Measurements from ENCODE around the gene ASXL2.
"Not testable (repeated sequence)": the region's sequence is repeated elsewhere in the genome, so short reads cannot be mapped to it uniquely, and the experiment has no call there.

The ASXL2 gene

DNA sequence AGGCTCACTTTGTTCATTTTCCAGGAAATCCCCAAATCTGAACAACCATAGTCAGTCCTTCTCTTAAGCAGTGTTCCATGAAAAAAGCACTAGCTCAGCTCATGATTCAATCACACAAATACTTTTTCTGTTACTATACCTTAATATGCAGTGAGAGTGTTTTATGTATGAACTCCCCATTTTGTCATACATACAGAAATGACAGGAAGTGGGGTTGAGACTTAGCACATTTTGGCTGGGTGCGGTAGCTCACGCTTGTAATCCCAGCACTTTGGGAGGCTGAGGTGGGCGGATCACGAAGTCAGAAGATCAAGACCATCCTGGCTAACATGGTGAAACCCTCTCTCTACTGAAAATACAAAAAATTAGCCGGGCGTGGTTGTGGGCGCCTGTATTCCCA is 149.7 kb downstream of the ASXL2 start:
- no peak for DNase-seq

GRCh38 chr2:25726522-25726921 is 151.8 kb downstream of the ASXL2 start:
- DNase-seq = peak; percentile 59

DNA sequence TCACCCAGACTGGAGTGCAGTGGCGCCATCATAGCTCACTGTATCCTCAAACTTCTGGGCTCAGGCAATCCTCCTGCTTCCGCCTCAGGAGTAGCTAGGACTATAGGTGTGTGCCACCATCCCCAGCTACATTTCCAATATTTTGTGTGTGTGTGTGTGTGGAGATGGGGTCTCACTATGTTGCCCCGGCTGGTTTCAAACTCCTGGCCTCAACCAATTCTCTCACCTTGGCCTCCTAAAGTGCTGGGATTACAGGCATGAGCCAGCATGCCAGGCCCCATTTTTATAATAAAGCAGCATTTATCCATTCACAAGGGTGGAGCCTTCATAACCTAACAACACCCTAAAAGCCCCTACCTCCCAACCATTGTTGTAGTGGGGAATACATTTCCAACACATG is 152.4 kb downstream of the ASXL2 start:
- DNase-seq = no peak

DNA sequence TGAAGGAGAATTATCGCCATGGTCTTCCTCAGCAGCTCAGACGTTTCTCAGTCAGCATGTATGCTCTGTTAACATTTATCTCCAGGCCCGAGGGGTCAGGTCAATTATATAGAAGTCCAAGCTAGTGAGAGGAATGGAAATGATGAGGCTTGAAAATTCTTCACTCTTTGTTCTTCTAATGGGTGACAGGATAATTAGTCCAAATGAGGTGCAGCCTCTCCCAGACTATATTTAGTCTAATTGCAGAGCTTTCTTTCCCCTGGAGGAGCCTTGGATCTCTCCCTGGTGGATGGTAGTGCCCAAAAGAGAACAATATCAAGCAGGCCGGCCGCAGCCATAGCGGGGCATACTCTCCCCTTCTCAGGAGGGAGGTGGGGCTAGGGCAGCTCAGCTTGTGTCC is 153.5 kb downstream of the ASXL2 start:
- no peak for DNase-seq

DNA sequence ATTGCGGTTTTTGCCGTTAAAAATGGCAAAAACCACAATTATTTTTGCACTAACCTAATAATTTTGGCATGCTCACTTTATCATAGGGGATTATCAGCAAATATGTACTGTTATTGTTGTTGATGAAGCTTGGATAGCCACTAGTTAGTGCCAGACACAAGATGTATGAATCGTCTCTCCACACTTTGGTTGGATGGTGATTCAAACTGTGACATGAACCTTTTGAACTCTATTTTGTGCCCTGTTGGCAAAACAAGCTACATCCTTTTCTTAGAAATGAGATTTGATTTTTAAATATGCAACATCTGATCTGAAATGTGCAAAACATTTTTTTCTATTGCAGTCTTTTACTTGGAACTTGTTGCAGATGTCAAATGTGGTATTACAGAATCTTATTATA is 156.1 kb downstream of the ASXL2 start:
- no peak for DNase-seq

DNA sequence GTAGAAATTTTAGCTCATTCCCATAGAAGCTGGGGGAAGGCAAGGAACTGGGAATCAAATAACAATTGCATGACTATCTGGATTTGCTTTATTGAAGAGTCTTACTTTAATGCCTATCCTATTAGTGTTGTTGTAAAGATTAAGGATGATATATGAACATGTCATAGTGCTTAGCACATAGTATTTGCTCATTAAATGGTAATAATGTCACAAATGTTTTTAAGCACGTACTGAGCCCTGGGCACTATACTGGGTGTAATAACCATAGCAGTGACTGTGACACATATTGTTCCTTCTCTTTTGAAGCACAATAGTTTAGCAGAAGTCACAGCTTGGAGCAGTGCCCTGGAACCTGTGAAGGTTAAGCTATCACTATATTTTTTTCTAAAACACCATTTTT is 157.7 kb downstream of the ASXL2 start:
- no peak for DNase-seq

DNA sequence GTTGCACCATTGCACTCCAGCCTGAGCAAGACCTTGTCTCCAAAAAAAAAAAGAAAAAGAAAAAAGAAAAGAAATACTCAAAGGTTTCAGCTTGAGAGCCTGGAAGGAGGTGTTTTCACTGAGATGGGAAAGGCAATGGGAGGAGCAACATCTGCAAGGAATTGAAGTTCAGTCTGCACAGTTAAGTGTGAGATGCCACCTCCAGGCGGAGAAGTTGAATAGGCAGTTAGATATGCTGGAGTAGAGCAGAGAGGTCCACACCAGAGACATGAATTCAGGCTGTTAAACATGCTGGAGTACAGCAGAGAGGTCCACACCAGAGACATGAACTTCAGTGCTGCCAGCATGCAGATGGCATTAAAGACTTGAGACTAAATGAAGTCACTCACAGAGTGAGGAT is 163.5 kb downstream of the ASXL2 start:
- DNase-seq = no peak

DNA sequence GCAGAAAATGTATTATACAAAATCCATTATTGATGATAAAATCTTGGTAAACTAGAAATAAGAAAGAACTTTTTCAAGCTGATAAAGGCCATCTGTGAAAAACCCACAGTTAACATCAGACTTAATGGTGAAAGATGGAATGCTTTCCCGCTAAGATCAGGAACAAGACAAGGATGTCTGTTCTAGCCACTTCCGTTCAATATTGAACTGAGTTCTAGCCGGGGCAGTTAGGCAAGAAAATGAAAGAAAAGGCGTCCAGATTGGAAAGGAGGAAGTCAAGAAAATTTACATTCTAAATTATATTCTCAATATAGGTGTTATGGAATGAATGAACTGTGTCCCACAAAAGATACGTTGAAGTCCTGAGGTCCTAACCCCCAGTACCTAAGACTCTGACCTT is 165.8 kb downstream of the ASXL2 start:
- DNase-seq = peak; percentile 33

DNA sequence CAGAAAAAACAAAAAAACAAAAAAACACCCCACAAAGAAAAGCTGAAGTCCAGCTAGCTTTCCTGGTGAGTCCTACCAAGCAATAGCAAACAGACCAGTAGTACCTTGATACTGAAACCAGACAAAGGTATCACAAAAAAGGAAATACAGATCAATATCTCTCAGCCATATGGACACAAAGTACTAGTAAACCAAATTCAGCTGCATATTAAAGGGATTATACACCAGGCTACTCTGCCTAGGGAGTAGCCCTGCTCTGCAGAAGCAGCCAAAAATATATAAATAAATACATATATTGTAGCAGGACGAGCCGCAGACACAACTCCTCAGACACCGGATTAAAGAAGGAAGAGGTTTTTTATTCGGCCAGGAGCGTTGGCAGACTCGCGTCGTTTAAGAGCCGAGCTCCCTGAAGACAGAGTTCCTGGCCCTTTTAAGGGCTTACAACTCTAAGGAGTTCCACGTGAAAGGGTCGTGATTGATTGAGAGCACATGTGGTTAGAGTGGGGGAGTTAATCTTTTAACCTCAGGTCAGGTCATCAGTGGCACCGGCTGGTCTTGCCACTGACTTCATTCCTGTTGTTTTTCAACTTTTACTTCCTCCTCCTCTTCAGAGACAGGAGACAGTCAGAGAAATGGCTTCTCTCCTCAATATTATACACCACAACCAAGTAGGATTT is 166.5 kb downstream of the ASXL2 start:
- peak; percentile 30 for DNase-seq

- no peak for DNase-seq
Observed at GRCh38 chr2:25710750-25711149, 167.5 kb downstream of the ASXL2 start.

GRCh38 chr2:25709349-25709748 is 168.9 kb downstream of the ASXL2 start:
- no peak for DNase-seq

GRCh38 chr2:25707927-25708590 is 170.2 kb downstream of the ASXL2 start:
- DNase-seq = no peak

GRCh38 chr2:25705575-25705974 is 172.7 kb downstream of the ASXL2 start:
- DNase-seq = not testable (repeated sequence)

DNA sequence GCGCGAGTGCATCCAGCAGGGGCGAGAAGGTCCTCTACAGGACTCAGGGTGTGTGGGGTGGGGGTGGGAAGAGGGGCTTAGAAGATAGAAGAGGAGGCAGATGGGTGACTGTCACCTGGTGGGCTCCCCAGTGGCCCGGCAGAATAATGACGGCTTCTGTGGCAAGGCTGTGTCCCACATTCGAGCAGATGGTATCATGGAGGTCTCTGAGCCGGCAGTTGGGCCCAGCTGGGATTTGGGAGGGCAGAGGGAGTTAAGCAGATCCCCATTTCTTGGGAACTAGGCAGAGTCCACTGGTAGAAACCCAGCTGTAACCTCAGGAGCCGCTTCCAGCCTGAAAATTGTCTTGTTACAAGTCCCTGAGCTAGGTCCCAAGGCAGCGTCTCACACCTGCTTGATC is 176.5 kb downstream of the ASXL2 start:
- DNase-seq = no peak

DNA sequence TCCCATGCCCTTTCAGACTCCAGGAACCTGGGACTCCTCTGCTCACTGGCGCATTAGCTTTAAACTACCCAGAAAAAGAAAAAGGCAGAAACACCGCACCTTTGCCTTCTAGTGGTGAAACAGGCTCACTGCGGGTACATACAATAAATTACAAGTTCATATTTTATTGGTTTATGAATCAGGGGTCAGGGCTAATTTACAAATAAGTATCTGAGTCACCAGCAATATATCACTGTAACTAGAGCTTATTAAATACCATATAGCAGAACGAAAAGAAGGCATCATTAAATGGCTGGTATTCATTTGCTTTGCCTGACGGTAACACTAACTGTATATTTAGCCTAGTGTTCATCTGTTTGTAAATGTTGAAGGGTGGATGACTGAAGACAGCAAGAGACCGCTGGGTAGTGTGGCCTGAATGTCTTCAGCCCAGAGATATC is 178.0 kb downstream of the ASXL2 start:
- peak; percentile 37 for DNase-seq

DNA sequence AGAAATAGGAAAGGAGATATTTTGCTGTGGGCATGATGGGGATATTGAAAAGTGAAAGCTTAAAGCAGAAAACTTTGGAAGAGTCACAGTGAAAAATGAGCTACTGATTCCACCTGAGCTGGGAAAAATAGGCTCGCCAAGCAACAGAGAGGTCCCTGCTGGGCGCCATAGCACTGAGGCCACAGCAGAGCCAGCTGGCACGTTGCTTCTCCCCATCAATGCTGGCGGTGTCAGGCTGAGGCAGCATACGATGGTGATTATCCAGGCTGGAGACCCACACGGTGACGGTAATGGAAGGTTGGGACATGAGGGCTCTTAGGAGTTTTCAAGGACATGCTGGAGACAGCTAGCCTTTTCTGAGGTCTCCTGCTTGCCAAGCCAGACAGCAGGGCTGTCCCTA is 179.1 kb downstream of the ASXL2 start:
- no peak for DNase-seq

DNA sequence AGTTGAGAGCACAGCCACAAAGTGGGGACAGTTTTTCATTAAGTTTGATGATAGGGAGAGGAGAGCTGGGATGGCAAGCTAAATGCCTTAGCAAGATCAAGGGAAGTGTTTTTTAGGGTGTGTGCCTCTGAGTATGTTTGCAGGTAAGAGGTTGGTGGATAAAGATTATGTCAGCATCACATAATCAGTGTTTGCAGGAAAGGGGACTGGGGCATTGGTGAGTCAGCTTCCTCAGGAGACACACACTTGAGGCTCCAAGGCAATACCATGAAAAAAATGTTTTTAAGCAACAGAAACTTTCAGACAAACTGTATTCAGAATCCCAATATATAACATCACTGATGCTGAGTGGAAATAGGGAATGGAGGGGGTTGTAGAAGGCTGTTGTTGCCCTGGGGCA is 179.5 kb downstream of the ASXL2 start:
- DNase-seq = no peak

- no peak for DNase-seq
Observed at GRCh38 chr2:25697559-25698341, 180.5 kb downstream of the ASXL2 start.

- DNase-seq = no peak
Observed at GRCh38 chr2:25692737-25693445, 185.4 kb downstream of the ASXL2 start.

DNA sequence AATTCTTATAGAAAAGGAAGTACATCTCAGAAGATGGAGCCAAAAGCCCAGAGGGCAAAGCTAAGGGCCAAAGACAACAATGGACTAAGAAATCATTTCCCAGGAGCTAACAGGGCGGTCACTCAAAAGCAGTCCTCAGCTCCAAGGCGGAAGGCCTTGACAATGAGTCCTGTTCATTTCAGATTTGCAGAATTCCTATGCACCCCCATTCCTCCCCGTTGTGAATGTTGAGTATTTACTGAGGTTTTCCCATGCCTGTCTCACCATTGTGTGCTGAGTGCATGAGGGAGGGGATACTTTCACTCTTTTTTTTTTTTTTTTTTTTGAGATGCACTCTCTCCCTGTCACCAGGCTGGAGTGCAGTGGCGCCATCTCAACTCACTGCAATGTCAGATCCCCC is 186.1 kb downstream of the ASXL2 start:
- DNase-seq = no peak

GRCh38 chr2:25690058-25690457 is 188.2 kb downstream of the ASXL2 start:
- DNase-seq = peak; percentile 5

DNA sequence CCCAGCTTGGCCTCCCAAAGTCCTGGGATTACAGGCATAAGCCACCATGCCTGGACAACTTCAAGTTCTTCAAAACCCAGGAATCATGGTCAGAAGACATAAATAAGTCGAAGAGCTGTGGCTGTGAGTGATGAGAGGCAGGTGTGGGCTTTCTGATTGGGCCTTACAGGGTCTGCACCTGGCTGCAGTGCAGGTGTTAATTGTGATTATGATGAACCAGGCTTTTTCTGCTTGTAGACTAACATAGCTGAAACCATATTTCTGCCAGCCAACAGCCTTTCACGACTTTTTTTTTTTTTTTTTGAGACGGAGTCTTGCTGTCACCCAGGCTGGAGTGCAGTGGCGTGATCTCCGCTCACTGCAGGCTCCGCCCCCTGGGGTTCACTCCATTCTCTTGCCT is 190.1 kb downstream of the ASXL2 start:
- no peak for DNase-seq

GRCh38 chr2:25685741-25686140 is 192.5 kb downstream of the ASXL2 start:
- no peak for DNase-seq

Data from suppressor macrophage treated with lipopolysaccharide for 4 hours (primary cell).